Prostate gland (tissue), 2 donors: Measurements from ENCODE around the gene SLC35F4.

ENCODE experiments used
- CTCF ChIP-seq, 4 experiments: fragments of 200-600 bp in 2 of 4; fragments of 450-650 bp in 2 of 4; sonication (generic) in 2 of 4; IDR thresholded peaks; 1 replicate in 3 of 4; 2 replicates in 1 of 4; pipeline ENCODE4 v1.5.1; 2016 to 2019; ENCODE audit warnings: antibody characterized with exemption in 4 of 4, mild to moderate bottlenecking in 2 of 4, moderate library complexity in 2 of 4
- POLR2A ChIP-seq: fragments of 450-650 bp; IDR thresholded peaks from one replicate; pipeline ENCODE4 v1.6.1; 2016; ENCODE audit warnings: antibody characterized with exemption, mild to moderate bottlenecking
- POLR2AphosphoS5 ChIP-seq: sonication (generic); formaldehyde crosslinking; IDR thresholded peaks from one replicate; pipeline ENCODE4 v1.6.1; 2017; ENCODE audit warnings: antibody characterized with exemption

GRCh38 chr14:57884175-57884574, 18.3 kb upstream of the SLC35F4 start:
- TF ChIP-seq POLR2AphosphoS5 (no peak), CTCF (IDR thresholded peaks at IDR 0.05) (no peak), POLR2A (no peak)
